DMS53 treated with DMSO at 0.1 percent for 48 hours (cell line): ENCODE measurements around the gene NCAN.
"Not testable (repeated sequence)": the region's sequence is repeated elsewhere in the genome, so short reads cannot be mapped to it uniquely, and the experiment has no call there.

Experiments used
- DNase-seq: peaks from one replicate; lab custom pipeline; 2025; ENCODE audit not compliant: unreplicated experiment; lab: John Stamatoyannopoulos, UW

NCAN gene

DNA sequence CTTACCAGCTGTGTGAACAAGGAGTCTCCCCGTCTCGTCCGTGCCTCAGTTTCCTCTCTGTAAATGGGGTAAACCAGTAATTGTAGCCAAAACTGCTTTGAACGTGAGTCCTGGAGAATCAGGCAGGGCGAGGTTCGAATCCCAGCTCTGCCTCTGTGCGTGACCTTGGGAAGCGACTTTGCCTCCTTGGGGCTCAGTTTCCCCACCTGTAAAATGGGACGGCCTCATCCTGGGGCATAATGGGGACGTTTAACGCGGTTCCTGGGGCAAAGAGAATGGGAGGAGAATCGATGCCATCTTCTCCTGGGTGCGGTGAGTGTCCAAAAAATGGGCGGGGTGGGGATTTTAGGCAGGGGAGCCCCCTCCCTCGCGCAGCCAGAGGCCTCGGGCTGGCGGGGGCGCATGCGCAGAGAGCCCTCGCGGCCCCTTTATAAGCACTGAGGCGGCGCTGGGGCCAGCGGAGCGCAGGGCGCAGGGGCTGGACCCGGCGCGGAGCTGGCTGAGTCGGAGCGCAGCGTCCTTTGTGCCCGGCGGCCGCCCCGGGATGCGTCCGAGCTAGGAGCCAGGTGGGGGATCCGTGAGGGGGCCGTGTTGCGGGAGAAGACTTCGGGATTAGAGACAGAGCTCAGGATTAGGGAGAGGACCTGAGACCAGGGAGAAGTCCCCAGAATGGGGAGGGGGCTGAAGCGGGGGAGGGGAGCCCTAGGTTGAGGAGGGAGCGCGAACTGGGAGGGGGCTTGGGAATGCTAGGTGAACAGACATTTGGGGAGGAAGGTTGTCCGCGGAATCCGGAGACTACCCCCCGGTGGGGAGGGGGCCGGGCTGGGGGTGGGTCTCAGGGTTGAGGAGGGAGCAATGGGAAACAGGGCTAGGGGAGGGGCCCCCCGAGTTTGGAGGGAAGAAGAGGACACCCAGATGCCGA, at the start of gene NCAN:
NCAN (plus strand) TSS at position 460 of the 922 bp plus-strand sequence. CDS start 4,996 bp downstream, outside the sequence.
- no peak for DNase-seq

GRCh38 chr19:19162495-19162894, 49.3 kb upstream of the NCAN start:
- DNase-seq, result no peak

DNA sequence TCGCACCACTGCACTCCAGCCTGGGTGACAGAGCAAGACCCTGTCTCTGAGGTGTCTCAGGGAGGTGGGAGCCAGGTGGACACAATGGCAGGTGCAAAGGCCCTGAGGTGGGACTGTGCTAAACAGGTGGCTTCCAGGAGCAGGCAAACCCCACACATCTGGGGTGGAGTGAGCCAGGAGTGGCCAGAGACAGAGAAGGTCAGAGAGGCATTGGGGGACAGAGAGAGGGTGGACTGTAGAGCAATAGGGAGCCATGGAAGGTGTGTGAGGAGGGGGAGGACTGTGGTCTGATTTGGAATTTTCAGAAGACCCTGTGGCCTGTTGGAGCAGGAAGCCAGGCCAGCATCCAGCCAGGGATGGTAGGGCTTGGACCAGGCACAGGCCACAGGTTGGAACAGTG, 46.4 kb upstream of the NCAN start:
- DNase-seq, result no peak

DNA sequence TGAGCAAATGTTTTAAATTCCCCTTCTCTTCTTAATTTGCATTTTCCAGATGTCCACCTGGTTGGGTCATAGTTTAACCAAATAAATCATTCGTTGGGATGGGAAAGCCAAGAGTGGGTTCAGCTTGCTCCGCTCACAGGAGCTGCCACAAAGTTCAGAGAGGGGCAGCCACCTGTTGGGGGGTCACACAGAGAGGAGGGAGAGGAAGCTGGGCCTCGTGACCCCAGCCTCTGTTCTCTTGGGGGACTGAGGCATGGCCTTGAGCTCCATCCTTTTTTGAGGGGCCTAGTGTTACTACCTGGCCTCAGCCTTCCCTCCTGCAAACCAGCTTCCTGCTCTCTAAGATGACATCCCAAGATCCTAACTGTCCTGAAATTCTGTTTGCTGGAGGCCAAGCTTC, 44.1 kb upstream of the NCAN start:
- DNase-seq, result no peak

GRCh38 chr19:19169236-19170052, 42.3 kb upstream of the NCAN start:
- DNase-seq, result no peak

DNA sequence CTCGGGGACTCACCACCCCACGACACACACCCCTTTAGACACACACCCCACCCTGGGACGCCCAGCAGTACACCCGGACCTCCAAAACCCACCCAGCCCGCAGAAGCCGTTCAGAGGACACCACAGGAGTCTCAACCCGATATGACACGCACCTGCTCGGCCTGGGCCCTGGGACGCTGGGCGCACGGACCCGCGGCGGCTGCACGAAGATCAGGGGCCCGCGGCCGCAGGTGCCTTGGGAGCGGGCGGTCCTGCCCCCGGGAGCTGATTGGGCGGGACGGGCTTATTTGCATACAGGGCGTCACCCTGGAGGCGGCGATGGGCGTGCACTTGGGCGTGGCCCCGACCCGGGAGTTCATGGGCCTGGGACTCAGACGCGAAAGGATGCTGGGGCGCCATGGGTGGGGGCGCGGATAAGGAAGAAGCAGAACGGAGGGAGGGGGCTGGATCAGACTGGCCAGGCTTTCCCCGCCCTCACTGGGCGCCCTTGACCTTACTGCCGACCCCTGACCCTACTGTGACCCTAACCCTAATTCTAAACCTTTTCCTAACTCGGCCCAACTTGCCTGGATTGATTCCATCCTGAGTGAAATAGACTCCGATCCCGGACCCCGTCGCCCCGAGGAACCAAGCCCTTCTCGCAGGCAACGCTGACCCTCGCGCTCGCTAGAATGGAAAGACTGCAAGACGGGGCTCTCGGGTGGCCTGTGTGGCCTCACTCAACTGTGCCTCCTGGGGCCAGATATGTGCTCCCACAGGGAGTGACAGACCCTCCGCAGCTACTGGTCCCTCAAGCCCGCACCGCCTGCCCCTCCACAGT, 41.5 kb upstream of the NCAN start, which contains the start of gene MEF2B:
MEF2B (minus strand) TSS at position 211 of the 820 bp plus-strand sequence. CDS start 19,528 bp downstream, outside the sequence.
- DNase-seq, result peak; percentile 53

- DNase-seq, result no peak
These were observed 40.7 kb upstream of the NCAN start for GRCh38 chr19:19170873-19171672.

- no peak for DNase-seq
These were observed 39.8 kb upstream of the NCAN start for GRCh38 chr19:19171821-19172532.

GRCh38 chr19:19173243-19173642, 38.5 kb upstream of the NCAN start:
- not testable (repeated sequence) for DNase-seq

DNA sequence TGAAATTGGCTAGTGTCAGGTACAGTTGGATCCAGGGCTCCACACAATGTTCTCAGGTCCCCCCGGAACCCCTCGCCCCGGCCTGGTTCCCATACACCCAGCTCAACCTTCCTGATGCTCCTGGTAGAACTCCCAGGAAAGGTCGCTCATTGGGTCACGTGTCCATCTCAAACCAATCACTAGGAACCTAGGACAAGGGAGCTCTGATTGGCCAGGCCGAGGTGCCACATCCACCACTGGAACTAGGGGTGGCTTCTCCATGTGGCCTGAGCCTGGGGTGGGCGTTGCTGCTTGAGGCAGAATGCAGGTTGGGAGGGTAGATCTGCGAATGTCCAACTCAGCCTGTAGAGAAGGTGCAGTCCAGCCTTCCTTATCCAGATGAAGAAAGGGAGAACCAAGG, 34.8 kb upstream of the NCAN start:
- no peak for DNase-seq

GRCh38 chr19:19179548-19180441, 32.0 kb upstream of the NCAN start:
- no peak for DNase-seq

- DNase-seq, result no peak
These were observed 30.2 kb upstream of the NCAN start for GRCh38 chr19:19181488-19181998.

DNA sequence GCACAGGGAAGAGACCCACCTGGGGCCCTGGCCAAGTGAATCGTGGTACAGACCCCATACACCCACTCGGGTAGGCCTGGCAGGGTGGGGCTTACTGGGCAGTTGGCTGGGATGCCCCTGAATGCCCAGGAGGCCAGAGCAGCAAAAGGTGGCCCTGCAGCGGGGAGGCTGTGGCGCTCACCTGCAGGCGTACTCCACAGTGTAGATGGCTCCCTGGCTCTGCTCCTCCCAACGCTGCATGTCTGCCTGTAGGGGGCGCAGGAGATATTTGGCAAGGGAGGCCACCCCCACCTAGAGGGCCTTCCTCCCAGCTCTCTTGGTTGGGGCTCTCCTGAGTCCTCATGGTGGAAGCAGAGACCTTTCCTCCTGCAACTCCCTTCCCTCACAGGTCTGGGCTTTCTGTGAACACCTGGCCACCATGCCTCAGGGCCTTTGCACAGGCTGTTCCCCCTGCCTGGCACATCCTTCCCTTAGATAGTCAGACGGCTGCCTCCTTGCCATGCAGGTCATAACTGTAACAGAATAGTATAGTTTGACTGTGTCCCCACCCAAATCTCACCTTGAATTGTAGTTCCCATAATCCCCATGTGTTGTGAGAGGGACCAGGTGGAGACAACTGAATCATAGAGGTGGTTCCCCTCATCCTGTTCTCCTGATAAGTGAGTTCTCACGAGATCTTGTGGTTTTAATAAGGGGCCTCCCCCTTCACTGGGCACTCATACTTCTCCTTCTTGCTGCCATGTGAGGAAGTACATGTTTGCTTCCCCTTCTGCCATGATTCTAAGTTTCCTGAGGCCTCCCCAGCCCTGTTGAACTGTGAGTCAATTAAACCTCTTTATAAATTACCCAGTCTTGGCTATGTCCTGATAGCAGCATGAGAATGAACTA, 25.7 kb upstream of the NCAN start:
- peak; percentile 9 for DNase-seq

- no peak for DNase-seq
These were observed 25.0 kb upstream of the NCAN start for GRCh38 chr19:19186742-19187141.

DNA sequence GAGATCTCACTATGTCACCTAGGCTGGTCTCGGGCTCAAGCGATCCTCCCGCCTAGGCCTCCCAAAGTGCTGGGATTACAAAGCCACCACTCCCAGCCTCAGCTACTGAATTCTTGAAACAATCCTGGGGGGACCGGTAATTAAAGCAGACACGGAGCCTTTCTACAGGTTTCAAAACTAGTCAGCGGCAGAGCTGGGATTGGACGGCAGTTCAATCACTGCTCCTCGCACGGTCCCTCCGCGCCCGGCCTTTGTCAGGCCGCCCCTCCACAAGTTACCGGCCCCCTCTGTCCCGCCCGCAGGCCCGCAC, 20.0 kb upstream of the NCAN start:
- DNase-seq, result no peak

- peak; percentile 92 for DNase-seq
These were observed 19.5 kb upstream of the NCAN start, which contains the start of the genes BORCS8 and RFXANK for GRCh38 chr19:19192078-19192882. TSS of gene BORCS8 (minus strand) at chr19:19192152. CDS start at chr19:19192117, 35 bp downstream. TSS of gene RFXANK (plus strand) at chr19:19192258. CDS start at chr19:19193947, 1,689 bp downstream.
